Panc1 (cell line): Measurements from ENCODE around the gene BTG4.

Source experiments
- POLR2AphosphoS5 ChIP-seq: IDR thresholded peaks from 2 replicates; pipeline ENCODE4 v1.6.1; 2012; ENCODE audit warnings: mild to moderate bottlenecking, low read depth, low read length, moderate library complexity
- SIN3A ChIP-seq: IDR thresholded peaks from 2 replicates; pipeline ENCODE4 v1.6.1; 2012; ENCODE audit warnings: low read depth, mild to moderate bottlenecking, low read length, moderate library complexity, borderline replicate concordance; ENCODE audit not compliant: insufficient read depth
- TF ChIP-seq, protein P1 (sequence below): fragments of 450-650 bp; IDR thresholded peaks from 2 replicates; pipeline ENCODE4 v1.5.1; 2017; ENCODE audit warnings: mild to moderate bottlenecking

DNA sequence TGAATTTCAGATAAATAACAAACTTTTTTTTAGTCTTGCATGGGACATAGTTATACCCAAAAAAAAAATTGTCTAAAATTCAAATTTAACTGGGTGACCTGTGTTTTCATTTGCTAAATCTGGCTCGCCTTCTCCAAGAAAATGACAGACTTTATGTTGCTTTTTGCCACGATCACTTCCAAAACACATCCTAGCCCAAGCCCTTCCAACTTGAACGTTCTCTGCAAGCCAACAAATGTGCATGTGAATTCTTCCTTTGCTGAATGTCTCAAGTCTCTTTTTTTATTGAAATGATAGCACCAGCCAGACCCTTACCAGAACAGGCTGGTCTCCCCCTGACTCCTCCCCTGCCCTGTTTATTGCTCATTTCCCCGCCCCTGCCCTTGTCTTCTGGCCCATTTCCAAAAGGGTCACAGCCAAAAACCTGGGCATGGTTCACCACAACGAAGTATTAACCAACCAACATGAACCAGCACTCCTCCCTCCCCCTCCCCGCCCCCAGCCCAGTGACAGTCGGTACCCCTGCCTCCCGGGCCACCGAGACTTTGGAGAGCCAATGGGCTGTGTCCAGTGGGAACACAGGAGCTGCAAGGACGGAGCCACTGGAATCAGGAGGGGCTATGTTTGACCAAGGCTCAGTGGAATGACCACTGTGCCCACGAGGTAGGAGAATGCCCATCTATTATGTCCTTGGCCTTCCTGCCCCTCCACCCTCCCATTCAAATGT, 63.2 kb downstream of the BTG4 start:
- TF ChIP-seq, protein P1, sequence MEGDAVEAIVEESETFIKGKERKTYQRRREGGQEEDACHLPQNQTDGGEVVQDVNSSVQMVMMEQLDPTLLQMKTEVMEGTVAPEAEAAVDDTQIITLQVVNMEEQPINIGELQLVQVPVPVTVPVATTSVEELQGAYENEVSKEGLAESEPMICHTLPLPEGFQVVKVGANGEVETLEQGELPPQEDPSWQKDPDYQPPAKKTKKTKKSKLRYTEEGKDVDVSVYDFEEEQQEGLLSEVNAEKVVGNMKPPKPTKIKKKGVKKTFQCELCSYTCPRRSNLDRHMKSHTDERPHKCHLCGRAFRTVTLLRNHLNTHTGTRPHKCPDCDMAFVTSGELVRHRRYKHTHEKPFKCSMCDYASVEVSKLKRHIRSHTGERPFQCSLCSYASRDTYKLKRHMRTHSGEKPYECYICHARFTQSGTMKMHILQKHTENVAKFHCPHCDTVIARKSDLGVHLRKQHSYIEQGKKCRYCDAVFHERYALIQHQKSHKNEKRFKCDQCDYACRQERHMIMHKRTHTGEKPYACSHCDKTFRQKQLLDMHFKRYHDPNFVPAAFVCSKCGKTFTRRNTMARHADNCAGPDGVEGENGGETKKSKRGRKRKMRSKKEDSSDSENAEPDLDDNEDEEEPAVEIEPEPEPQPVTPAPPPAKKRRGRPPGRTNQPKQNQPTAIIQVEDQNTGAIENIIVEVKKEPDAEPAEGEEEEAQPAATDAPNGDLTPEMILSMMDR = no peak
- TF ChIP-seq SIN3A (no peak), POLR2AphosphoS5 (no peak)
